PC-3 (cell line): ENCODE results near the gene TMCO6. TPM values are rescaled to one million over a fixed set of nuclear protein-coding genes. Genes with fewer than 3 reads are reported as not detected.

Source experiments
- ATAC-seq: fragments of 200-7000 bp; cut with Tn5 transposase; 2 replicates; pipeline ENCODE4 v1.9.1; 2020; ENCODE audit warnings: mild to moderate bottlenecking, moderate library complexity
- BruUV-seq: library from RNA; stranded (reverse); fragments of 400-500 nt; replicated peaks from 2 replicates; lab custom pipeline; 2021; lab: Mats Ljungman, UMichigan
- CTCF ChIA-PET: fragments of 300-600 bp; sonication (Branson Sonifier 250); formaldehyde crosslinking; loops from one replicate; lab custom pipeline; 2022; ENCODE audit warnings: antibody characterized with exemption; lab: Charles Lee
- POLR2A ChIA-PET: fragments of 300-600 bp; sonication (Branson Sonifier 250); formaldehyde crosslinking; loops from one replicate; lab custom pipeline; 2022; ENCODE audit warnings: antibody characterized with exemption; ENCODE audit not compliant: unreplicated experiment; lab: Charles Lee
- DNase-seq: peaks from one replicate; pipeline ENCODE4 v3.0.0-alpha.2; 2015
- H2AFZ ChIP-seq: fragments of 300-600 bp; sonication (generic); 2 replicates; pipeline ENCODE4 v1.6.0; 2016; ENCODE audit warnings: antibody characterized with exemption, low read length
- H3F3A ChIP-seq: fragments of 300-600 bp; sonication (generic); one replicate; pipeline ENCODE4 v1.6.0; 2017; ENCODE audit warnings: antibody characterized with exemption, low read length, control low read depth, mild to moderate bottlenecking; ENCODE audit not compliant: unreplicated experiment
- H3K27ac ChIP-seq: fragments of 300-600 bp; sonication (generic); 2 replicates; pipeline ENCODE4 v1.5.1; 2016; ENCODE audit warnings: mild to moderate bottlenecking, low read length
- H3K27me3 ChIP-seq: fragments of 300-600 bp; sonication (generic); 2 replicates; pipeline ENCODE4 v1.6.1; 2016; ENCODE audit warnings: low read length, mixed read lengths
- H3K36me3 ChIP-seq: fragments of 300-600 bp; sonication (generic); 2 replicates; pipeline ENCODE4 v1.6.1; 2016; ENCODE audit warnings: low read depth, mixed run types, low read length, mixed read lengths
- H3K4me1 ChIP-seq: fragments of 300-600 bp; sonication (generic); 2 replicates; pipeline ENCODE4 v1.5.1; 2016; ENCODE audit warnings: low read length; ENCODE audit not compliant: insufficient read depth
- H3K4me2 ChIP-seq: fragments of 300-600 bp; sonication (generic); 2 replicates; pipeline ENCODE4 v1.6.0; 2016; ENCODE audit warnings: low read length
- H3K4me3 ChIP-seq: fragments of 300-600 bp; sonication (generic); 2 replicates; pipeline ENCODE4 v1.5.1; 2016; ENCODE audit warnings: mild to moderate bottlenecking, low read length, mixed read lengths
- H3K79me2 ChIP-seq: fragments of 300-600 bp; sonication (generic); 2 replicates; pipeline ENCODE4 v1.6.1; 2017; ENCODE audit warnings: low read length, mixed read lengths
- H3K9ac ChIP-seq: fragments of 300-600 bp; sonication (generic); 2 replicates; pipeline ENCODE4 v1.6.0; 2016; ENCODE audit warnings: mild to moderate bottlenecking, low read length
- H3K9me2 ChIP-seq: fragments of 300-600 bp; sonication (generic); replicated peaks from 2 replicates; pipeline ENCODE4 v1.6.1; 2016; ENCODE audit warnings: mixed run types, low read length, mixed read lengths
- H3K9me3 ChIP-seq: fragments of 300-600 bp; sonication (generic); 2 replicates; pipeline ENCODE4 v1.6.1; 2016; ENCODE audit warnings: low read length, mixed read lengths
- H4K20me1 ChIP-seq: fragments of 300-600 bp; sonication (generic); 2 replicates; pipeline ENCODE4 v1.6.1; 2016; ENCODE audit warnings: low read length, mixed read lengths
- EZH2 ChIP-seq: fragments of 300-600 bp; sonication (generic); IDR thresholded peaks from one replicate; pipeline ENCODE4 v1.6.1; 2017; ENCODE audit warnings: antibody characterized with exemption, mild to moderate bottlenecking, low read length; ENCODE audit not compliant: unreplicated experiment
- EZH2phosphoT487 ChIP-seq: fragments of 300-600 bp; sonication (generic); IDR thresholded peaks from 2 replicates; pipeline ENCODE4 v1.6.1; 2018; ENCODE audit warnings: mild to moderate bottlenecking, antibody characterized with exemption, low read length, borderline replicate concordance
- intact Hi-C: fragments of 100-400 bp; cut with micrococcal nuclease; formaldehyde crosslinking; loops from 2 replicates; pipeline ENCODE4 v1.9.0; 2023
- total RNA-seq: library from RNA; depleted of rRNA; stranded (reverse); fragments of >200 nt; gene quantifications from 2 replicates; pipeline ENCODE4 v1.2.3, GENCODE V29; 2014
- TF ChIP-seq, protein P1 (sequence below): fragments of 300-600 bp; sonication (generic); conservative IDR thresholded peaks from 2 replicates; pipeline ENCODE4 v1.5.1; 2017; ENCODE audit warnings: antibody characterized with exemption, low read depth, mild to moderate bottlenecking, low read length

The TMCO6 gene
- total RNA-seq, 1 experiment from 2014 or later = 16.5 TPM

GRCh38 chr5:140630292-140631035 lies 8.8 kb upstream of the TMCO6 start:
- no peak overlapping the region for H2AFZ ChIP-seq
- H4K20me1 ChIP-seq = no peaks in the 10 kb centered on the region
- H3K4me1 ChIP-seq = no peaks in the 10 kb centered on the region
- H3K79me2 ChIP-seq = no peaks in the 10 kb centered on the region
- intact Hi-C loops = no loop called here
- ChIA-PET CTCF (no interaction called here), POLR2A (no interaction called here)
- H3K9ac ChIP-seq = no peak overlapping the region
- H3K9me2 ChIP-seq = no peaks in the 10 kb centered on the region
- peaks cover 4% of the 10 kb centered on the region; the same call in 1 of the 2 replicates for H3K9me3 ChIP-seq
- H3K4me3 ChIP-seq = no peak overlapping the region
- TF ChIP-seq EZH2phosphoT487 (no peak), EZH2 (no peak)
- TF ChIP-seq, protein P1, sequence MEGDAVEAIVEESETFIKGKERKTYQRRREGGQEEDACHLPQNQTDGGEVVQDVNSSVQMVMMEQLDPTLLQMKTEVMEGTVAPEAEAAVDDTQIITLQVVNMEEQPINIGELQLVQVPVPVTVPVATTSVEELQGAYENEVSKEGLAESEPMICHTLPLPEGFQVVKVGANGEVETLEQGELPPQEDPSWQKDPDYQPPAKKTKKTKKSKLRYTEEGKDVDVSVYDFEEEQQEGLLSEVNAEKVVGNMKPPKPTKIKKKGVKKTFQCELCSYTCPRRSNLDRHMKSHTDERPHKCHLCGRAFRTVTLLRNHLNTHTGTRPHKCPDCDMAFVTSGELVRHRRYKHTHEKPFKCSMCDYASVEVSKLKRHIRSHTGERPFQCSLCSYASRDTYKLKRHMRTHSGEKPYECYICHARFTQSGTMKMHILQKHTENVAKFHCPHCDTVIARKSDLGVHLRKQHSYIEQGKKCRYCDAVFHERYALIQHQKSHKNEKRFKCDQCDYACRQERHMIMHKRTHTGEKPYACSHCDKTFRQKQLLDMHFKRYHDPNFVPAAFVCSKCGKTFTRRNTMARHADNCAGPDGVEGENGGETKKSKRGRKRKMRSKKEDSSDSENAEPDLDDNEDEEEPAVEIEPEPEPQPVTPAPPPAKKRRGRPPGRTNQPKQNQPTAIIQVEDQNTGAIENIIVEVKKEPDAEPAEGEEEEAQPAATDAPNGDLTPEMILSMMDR = no peak
- H3K36me3 ChIP-seq = no peaks in the 10 kb centered on the region; the same call in 1 of the 2 replicates
- no peak for ATAC-seq
- DNase-seq = no peak
- H3K27ac ChIP-seq = no peak overlapping the region
- no TSS peak for BruUV-seq
- H3F3A ChIP-seq = no peaks in the 10 kb centered on the region
- no peak overlapping the region for H3K4me2 ChIP-seq
- H3K27me3 ChIP-seq = no peaks in the 10 kb centered on the region

GRCh38 chr5:140631036-140631417 lies 8.2 kb upstream of the TMCO6 start:
- BruUV-seq = no TSS peak
- POLR2A ChIA-PET = no interaction called here

More at GRCh38 chr5:140631036-140631417, 8.2 kb upstream of the TMCO6 start:
- no peaks in the 10 kb centered on the region for H3K27me3 ChIP-seq
- H3K9me2 ChIP-seq = no peaks in the 10 kb centered on the region
- no peak overlapping the region for H3K9ac ChIP-seq
- no peak overlapping the region for H3K4me3 ChIP-seq
- no peaks in the 10 kb centered on the region; the same call in 1 of the 2 replicates for H3K36me3 ChIP-seq
- H3K27ac ChIP-seq = no peak overlapping the region
- no peak for DNase-seq
- no peaks in the 10 kb centered on the region for H3K4me1 ChIP-seq
- H3F3A ChIP-seq = no peaks in the 10 kb centered on the region
- H4K20me1 ChIP-seq = no peaks in the 10 kb centered on the region
- no peak for TF ChIP-seq EZH2phosphoT487
- TF ChIP-seq, protein P1 = no peak
- no peak for TF ChIP-seq EZH2
- H2AFZ ChIP-seq = no peak overlapping the region
- intact Hi-C loops = no loop called here
- no peaks in the 10 kb centered on the region for H3K79me2 ChIP-seq
- ATAC-seq = no peak
- peaks cover 4% of the 10 kb centered on the region; the same call in 1 of the 2 replicates for H3K9me3 ChIP-seq
- no peak overlapping the region for H3K4me2 ChIP-seq
- CTCF ChIA-PET = no interaction called here
